ENCODE measurements around the gene TMEM269. TPM values are rescaled to one million over a fixed set of nuclear protein-coding genes. Genes with fewer than 3 reads are reported as not detected.
"Not testable (repeated sequence)": the region's sequence is repeated elsewhere in the genome, so short reads cannot be mapped to it uniquely, and the experiment has no call there.

TMEM269 gene
- polyA plus RNA-seq, 1 donor (not counting 4 experiments of a cell fraction or from before 2014, with no cell fraction given), result 0.12 TPM

GRCh38 chr1:42750041-42750440 is 34.8 kb upstream of the TMEM269 start:
- TF ChIP-seq CTCF (optimal IDR thresholded peaks at IDR 0.05 in 1 of 3, IDR thresholded peaks at IDR 0.05 in 1 of 3, conservative IDR thresholded peaks at IDR 0.05 in 1 of 3; ENCODE audit: extremely low read depth in 1 of 3, insufficient read depth in 2 of 3, low read length in 3 of 3), result no peak
- no peak for TF ChIP-seq EZH2 (IDR thresholded peaks at IDR 0.05; ENCODE audit: low read length)
- H3K36me3 ChIP-seq (ENCODE audit: control insufficient read depth in 2 of 2, extremely low read depth in 1 of 2, insufficient read depth in 2 of 2, low read length in 2 of 2), result peaks cover 32 to 36% of the 10 kb centered on the region in 2 experiments
- no peak overlapping the region for H3K4me2 ChIP-seq (ENCODE audit: control insufficient read depth, extremely low read depth, insufficient read depth, low read depth, low read length)
- H2AFZ ChIP-seq (ENCODE audit: control insufficient read depth, low read length), result no peak overlapping the region
- peaks cover 4% of the 10 kb centered on the region for H3K4me1 ChIP-seq (ENCODE audit: control insufficient read depth, extremely low read depth, insufficient read depth, low read length)
- H3K9me3 ChIP-seq (ENCODE audit: control insufficient read depth, low read depth, low read length), result no peaks in the 10 kb centered on the region
- no peaks in the 10 kb centered on the region for H3K79me2 ChIP-seq (ENCODE audit: control insufficient read depth, insufficient read depth, low read length)
- H3K27ac ChIP-seq (ENCODE audit: control insufficient read depth, insufficient read depth, low read length), result no peak overlapping the region
- H3K27me3 ChIP-seq (ENCODE audit: control insufficient read depth, extremely low read depth, insufficient read depth, low read length), result no peaks in the 10 kb centered on the region
- no peak overlapping the region for H3K9ac ChIP-seq (ENCODE audit: control insufficient read depth, extremely low read depth, insufficient read depth, low read length)
- peaks cover 3% of the 10 kb centered on the region for H3K9me1 ChIP-seq (ENCODE audit: control insufficient read depth, extremely low read depth, insufficient read depth, low read length)
- FAIRE-seq (no peak), DNase-seq (ENCODE audit: low read depth, low spot score) (no peak)
- dilution Hi-C loops (cut with MboI; ENCODE audit: extremely low pct_ligation_motif_present, low sequenced_read_pairs), result no loop called here
- no peak overlapping the region for H3K4me3 ChIP-seq (ENCODE audit: control insufficient read depth in 2 of 3, extremely low read depth in 1 of 3, insufficient read depth in 2 of 3, low read depth in 1 of 3, low read length in 3 of 3)
- H4K20me1 ChIP-seq (ENCODE audit: control insufficient read depth, extremely low read depth, insufficient read depth, low read length), result no peaks in the 10 kb centered on the region

GRCh38 chr1:42751511-42752070 is 33.2 kb upstream of the TMEM269 start:
- DNase-seq (ENCODE audit: low read depth, low spot score); H2AFZ ChIP-seq (ENCODE audit: control insufficient read depth, low read length); H3K79me2 ChIP-seq (ENCODE audit: control insufficient read depth, insufficient read depth, low read length); H3K9me1 ChIP-seq (ENCODE audit: control insufficient read depth, extremely low read depth, insufficient read depth, low read length); H4K20me1 ChIP-seq (ENCODE audit: control insufficient read depth, extremely low read depth, insufficient read depth, low read length); H3K9me3 ChIP-seq (ENCODE audit: control insufficient read depth, low read depth, low read length); H3K4me3 ChIP-seq (ENCODE audit: control insufficient read depth in 2 of 3, extremely low read depth in 1 of 3, insufficient read depth in 2 of 3, low read depth in 1 of 3, low read length in 3 of 3); dilution Hi-C loops (cut with MboI; ENCODE audit: extremely low pct_ligation_motif_present, low sequenced_read_pairs); H3K9ac ChIP-seq (ENCODE audit: control insufficient read depth, extremely low read depth, insufficient read depth, low read length); H3K27ac ChIP-seq (ENCODE audit: control insufficient read depth, insufficient read depth, low read length); FAIRE-seq; H3K4me1 ChIP-seq (ENCODE audit: control insufficient read depth, extremely low read depth, insufficient read depth, low read length); H3K27me3 ChIP-seq (ENCODE audit: control insufficient read depth, extremely low read depth, insufficient read depth, low read length); H3K4me2 ChIP-seq (ENCODE audit: control insufficient read depth, extremely low read depth, insufficient read depth, low read depth, low read length): not testable (repeated sequence)
- peaks cover 38 to 41% of the 10 kb centered on the region in 2 experiments for H3K36me3 ChIP-seq (ENCODE audit: control insufficient read depth in 2 of 2, extremely low read depth in 1 of 2, insufficient read depth in 2 of 2, low read length in 2 of 2)

- DNase-seq (ENCODE audit: low read depth, low spot score) (no peak), FAIRE-seq (no peak)
- TF ChIP-seq EZH2 (IDR thresholded peaks at IDR 0.05; ENCODE audit: low read length) (no peak), CTCF (optimal IDR thresholded peaks at IDR 0.05 in 1 of 3, IDR thresholded peaks at IDR 0.05 in 1 of 3, conservative IDR thresholded peaks at IDR 0.05 in 1 of 3; ENCODE audit: extremely low read depth in 1 of 3, insufficient read depth in 2 of 3, low read length in 3 of 3) (no peak)
- Histone ChIP-seq H4K20me1 (ENCODE audit: control insufficient read depth, extremely low read depth, insufficient read depth, low read length) (no peaks in the 10 kb centered on the region), H3K27me3 (ENCODE audit: control insufficient read depth, extremely low read depth, insufficient read depth, low read length) (no peaks in the 10 kb centered on the region), H3K27ac (ENCODE audit: control insufficient read depth, insufficient read depth, low read length) (no peak overlapping the region), H3K9me1 (ENCODE audit: control insufficient read depth, extremely low read depth, insufficient read depth, low read length) (peaks cover 3% of the 10 kb centered on the region), H3K9ac (ENCODE audit: control insufficient read depth, extremely low read depth, insufficient read depth, low read length) (no peak overlapping the region), H3K4me1 (ENCODE audit: control insufficient read depth, extremely low read depth, insufficient read depth, low read length) (peaks cover 4% of the 10 kb centered on the region), H3K4me3 (ENCODE audit: control insufficient read depth in 2 of 3, extremely low read depth in 1 of 3, insufficient read depth in 2 of 3, low read depth in 1 of 3, low read length in 3 of 3) (no peak overlapping the region), H3K79me2 (ENCODE audit: control insufficient read depth, insufficient read depth, low read length) (no peaks in the 10 kb centered on the region), H2AFZ (ENCODE audit: control insufficient read depth, low read length) (no peak overlapping the region), H3K9me3 (ENCODE audit: control insufficient read depth, low read depth, low read length) (no peaks in the 10 kb centered on the region), H3K4me2 (ENCODE audit: control insufficient read depth, extremely low read depth, insufficient read depth, low read depth, low read length) (no peak overlapping the region), H3K36me3 (ENCODE audit: control insufficient read depth in 2 of 2, extremely low read depth in 1 of 2, insufficient read depth in 2 of 2, low read length in 2 of 2) (peaks cover 39 to 40% of the 10 kb centered on the region in 2 experiments)
- dilution Hi-C loops (cut with MboI; ENCODE audit: extremely low pct_ligation_motif_present, low sequenced_read_pairs), result no loop called here
Observed at GRCh38 chr1:42752284-42752683, 32.5 kb upstream of the TMEM269 start.
